GM18517 (cell line): ENCODE results near the gene CDKL1.
"Not testable (repeated sequence)": the region's sequence is repeated elsewhere in the genome, so short reads cannot be mapped to it uniquely, and the experiment has no call there.

Experiments
- ATAC-seq: cut with Tn5 transposase; IDR thresholded peaks from one replicate; pipeline ENCODE4 v1.9.1; 2021; ENCODE audit warnings: mild to moderate bottlenecking, moderate library complexity; ENCODE audit not compliant: unreplicated experiment

Gene CDKL1

DNA sequence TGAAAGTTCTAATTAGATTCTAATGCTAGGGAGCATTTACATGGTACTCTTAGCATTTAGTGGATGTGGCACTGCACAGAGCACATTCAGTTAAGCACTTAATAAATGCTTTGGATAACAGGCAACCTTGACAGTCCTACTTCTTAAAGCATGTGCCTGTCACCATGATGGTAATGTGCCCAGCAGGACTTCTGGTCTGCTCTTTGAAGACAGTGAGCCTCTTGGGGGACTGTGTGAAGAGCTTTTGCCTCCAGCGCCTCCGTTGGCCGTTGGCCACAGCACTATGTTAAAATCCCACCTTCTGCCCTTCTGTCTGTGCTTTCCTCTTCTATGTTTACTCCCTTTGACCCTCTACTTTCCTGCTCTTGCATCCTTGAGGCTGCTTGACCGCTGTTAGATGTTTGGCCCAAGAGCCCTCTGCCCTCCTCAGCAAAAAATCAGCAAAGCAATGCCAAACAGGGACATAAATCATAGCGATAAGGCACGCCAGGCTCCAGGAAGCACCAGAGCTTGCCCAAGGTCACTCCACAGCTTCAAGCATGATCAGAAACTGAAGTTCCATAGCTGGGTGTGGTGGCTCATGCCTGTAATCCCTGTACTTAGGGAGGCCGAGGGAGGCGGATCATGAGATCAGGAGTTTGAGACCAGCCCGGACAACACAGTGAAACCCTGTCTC is 8.3 kb downstream of the CDKL1 start:
- no peak for ATAC-seq

DNA sequence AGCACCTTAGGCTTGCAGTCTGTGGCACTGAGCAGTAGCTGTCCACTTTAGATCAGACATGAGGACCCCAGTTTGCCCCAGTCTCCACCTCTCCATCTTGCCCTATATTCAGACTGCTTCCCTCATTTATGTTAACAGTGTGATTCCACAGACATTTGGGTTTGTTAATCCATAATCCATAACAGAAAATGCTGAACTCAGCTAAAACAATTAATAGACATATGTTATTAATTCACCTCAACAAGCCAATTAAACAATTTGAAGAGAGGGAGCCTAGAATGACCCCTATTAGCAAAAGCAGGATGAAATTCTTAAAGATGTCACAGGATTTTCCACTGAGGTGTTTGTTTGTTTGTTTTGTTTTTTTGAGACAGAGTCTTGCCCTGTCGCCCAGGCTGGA is 9.1 kb downstream of the CDKL1 start:
- ATAC-seq = no peak

DNA sequence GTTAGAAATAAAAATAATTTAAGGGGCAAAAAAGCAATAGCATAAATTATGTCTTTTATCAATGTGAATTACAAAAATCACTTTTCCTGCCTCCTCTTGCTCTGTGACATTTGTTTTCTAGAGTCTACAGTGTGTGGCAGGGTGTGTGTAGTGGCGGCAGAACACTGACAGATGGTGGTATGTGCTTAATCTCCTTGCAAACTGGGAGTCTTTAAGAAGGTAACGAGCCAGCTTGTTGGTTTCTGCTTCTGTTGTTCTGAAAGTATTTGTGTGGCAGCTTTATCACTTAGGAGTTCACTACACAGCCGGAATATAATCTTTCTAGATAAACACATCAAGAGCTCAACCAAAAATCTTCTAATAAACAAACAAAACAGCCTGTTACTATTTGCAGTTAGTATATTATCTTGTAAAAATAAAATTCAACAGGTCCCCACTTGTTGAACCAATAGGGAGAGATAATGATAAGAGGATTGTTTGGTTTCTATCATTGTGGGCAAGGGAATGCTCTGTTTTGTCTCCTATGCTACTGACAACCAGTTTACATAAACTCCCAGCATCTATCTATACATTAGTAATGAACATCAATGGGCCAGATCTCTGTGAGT is 13.0 kb downstream of the CDKL1 start:
- no peak for ATAC-seq

DNA sequence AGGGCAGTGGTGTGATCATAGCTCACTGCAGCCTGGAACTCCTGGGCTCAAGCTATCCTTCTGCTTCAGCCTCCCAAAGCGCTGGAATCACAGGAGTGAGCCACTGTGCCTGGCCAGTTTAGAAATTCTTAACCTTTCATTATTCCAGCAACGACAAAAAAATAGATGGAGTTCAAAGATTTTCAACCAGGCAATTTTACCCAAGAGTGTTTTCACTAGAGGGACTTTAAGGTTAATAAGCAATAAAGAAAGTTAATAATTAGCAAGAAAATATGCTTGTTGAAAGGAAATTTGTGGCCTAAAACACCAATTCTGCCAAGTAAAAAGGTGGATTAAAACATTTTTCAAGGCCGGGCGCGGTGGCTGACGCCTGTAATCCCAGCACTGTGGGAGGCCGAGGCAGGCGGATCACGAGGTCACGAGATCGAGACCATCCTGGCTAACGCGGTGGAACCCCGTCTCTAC is 14.8 kb downstream of the CDKL1 start:
- no peak for ATAC-seq

DNA sequence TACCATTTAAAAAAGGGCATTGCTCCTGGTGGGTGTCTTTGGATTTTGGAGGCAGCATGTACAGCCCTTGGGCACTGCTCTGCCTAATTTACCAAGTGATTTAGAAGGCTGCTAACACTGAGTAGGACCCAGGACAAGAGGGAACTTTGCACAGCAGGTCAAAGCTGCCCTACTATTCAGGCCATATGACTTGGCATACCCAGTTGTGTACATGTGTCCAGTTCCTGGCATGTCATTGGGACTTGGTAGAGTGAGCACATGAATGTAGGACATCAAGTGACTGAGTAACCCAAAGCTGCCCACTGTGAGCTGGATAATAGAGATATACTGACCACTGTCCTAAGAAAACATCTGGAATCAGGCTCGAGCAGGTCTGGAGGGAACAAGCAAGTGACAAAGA is 15.7 kb downstream of the CDKL1 start:
- no peak for ATAC-seq

DNA sequence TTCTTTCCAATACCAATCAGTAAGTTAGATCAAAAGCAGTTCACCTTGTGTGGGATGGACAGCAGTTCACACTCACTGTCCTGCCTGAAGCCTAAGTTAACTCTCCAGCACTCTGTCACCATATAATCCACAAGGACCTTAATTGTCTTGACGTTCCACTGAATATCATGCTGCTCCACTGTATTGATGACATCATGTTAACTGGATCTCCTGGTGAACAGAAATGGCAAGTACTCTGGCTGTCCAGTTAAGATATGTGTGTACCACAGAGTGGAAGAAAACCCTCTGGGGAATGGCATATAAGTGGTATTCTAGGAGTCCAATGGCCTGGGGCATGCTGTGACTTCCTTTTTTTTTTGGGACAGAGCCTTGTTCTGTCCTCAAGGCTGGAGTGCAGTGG is 16.2 kb downstream of the CDKL1 start:
- ATAC-seq = no peak

DNA sequence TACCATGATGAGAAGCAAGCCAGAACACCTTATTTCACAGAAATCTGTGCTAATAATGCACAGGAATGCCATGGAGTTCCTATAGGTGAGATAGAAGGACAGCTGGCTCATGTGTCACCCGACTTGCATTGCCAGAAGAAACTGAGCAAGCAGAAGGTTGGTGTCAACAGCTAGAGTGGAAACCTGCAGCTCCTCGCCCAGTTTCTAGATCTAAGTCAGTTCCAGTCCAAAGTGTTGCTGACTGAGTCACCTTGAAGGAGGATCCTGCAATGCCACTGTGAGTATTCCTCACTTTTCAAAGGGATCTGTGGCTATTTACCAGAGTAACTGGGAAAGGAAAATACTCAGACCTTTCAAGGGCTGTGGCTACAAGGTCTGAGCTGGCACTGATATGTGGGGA is 17.1 kb downstream of the CDKL1 start:
- ATAC-seq = no peak

DNA sequence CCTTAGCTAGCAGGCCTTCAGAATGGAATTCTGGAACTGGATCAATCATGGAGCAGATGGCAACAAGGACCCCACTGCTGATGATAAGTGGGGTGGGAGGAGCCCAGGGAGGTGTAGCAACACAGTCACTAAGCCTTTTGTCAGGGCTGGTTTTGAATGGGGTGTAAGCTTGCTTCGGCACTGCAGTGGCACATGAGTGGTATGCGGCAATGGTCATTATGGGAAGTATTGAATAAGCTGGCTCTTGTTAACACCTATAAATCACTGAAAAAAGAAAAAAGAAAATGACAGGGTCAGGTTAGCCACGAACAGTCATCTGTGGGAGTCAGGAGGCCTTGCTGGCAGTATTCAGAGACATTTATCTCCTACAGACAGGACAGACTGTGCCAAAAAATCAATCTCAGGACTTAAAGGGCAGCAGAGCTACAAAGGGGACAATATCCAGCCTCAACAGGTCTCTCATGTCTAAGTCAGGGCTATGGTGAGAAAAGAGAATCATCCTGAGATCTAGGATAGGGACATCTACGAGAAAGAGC is 19.1 kb downstream of the CDKL1 start:
- no peak for ATAC-seq

DNA sequence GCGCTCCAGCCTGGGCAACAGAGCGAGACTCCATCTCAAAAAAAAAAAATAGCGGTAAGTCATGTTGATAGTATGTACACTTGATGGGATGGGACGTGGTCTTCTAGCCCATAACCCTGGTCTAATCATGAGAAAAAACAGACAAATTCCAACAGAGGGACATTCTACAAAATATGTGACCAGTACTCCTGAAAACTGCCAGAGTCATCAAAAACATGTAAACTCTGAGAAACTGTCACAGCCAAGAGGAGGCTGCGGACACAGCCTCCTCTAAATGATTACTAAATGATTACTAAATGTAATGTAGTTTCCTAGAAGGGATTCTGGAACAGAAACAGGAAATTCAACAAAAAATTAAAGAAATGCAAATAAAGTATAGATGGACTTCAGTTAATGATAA is 20.9 kb downstream of the CDKL1 start:
- ATAC-seq = no peak

DNA sequence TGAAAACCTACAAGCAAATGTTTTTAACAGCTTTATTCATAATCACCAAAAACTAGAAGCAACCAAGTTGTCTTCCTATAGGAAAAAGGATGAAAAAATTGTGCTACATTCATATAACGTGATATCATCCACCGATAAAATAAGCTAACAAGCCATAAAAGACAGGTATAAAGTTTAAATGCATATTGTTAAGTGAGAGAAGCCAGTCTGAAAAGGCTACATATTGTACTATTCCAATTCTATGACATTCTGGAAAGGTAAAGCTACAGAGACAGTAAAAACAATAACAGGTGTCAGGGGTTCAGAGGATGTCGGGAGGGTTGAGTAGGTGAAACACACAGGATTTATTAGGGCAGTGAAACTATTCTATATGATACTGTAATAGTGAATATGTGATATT is 22.7 kb downstream of the CDKL1 start:
- no peak for ATAC-seq

DNA sequence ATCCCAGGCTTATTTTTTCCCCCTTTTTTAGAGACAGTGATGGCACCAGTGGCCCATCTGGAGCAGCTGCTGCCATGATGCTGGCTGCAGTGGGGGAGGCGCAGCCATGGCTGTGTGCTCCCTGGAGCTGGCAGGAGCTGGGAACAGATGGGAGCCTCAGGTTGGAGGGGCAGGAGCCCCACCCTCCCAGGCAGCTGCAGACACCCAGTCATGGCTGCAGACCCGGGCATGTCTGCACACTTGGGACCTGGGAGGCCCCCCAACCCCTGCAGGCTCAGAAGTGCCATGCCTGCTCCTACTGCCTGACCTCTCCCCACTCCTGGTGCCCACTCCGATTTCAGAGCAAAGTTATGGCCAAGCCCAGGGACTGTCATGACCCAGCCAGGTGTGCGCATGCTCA is 25.1 kb downstream of the CDKL1 start:
- no peak for ATAC-seq

DNA sequence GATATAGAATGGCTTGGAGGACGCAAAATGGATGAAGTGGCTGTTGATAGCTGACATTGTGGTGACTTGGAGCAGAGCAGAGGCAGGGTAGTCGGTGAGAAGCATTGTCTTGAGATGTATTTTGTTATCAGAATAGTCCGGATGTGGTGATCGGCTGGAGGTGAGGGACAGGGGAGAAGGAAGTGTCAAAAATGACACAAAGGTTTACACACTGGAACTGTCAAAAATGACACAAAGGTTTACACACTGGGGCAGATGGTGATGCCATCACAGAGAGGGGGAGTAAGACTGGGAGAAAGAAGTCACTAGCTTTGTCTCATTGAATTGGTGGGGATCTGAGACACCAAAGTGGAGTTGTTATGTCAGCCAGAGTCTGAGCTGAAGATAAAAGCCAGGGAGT is 30.1 kb downstream of the CDKL1 start:
- no peak for ATAC-seq

DNA sequence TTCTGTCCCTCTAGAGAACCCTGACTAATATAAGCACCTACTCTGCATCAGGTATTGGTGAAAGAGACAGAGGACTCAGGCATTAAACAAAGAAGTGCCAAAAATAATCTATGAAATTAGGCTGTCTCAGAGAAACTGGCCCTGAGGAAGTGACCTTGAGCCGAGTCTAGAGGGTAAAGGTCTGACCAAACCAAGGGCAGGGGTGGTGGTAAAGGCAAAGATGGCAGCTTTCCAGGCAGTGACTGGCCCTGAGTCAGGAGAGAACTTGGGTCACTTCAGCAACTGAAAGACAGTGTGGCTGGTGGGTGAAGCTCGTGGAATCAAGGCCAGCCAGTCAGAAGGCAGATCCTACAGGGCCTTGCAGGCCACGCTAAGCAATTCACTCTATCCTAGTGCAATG is 30.6 kb downstream of the CDKL1 start:
- ATAC-seq = no peak

DNA sequence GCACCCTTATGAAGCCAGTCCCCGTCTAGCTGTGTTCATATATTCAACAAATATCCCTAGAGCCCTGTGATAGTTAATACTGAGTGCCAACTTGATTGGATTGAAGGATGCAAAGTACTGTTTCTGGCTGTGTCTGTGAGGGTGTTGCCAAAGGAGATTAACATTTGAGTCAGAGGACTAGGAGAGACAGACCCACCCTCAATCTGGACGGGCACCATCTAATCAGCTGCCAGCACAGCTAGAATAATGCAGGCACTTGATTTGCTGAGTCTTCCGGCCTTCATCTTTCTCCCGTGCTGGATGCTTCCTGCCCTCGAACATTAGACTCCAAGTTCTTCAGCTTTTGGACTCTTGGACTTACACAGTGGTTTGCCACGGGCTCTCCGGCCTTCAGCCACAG is 31.1 kb downstream of the CDKL1 start:
- ATAC-seq = not testable (repeated sequence)

DNA sequence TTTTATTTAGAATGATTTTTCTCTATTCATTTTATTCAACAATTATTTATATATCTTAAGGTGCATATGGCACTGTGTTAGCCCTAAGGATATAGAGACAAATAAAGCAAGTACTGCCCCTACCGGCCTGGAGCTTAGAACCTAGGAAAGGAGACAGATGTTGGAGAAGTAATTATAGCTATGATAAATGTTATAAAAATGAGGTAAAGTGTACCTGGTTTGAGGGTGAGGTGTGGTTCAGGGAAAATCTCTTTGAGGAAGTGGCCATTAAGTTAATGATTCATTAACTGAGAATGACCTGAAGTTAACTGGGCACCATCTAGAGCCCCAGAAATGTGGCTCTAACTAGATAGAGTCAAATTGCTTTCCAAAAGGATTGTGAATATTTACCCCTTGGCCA is 31.9 kb downstream of the CDKL1 start:
- no peak for ATAC-seq

DNA sequence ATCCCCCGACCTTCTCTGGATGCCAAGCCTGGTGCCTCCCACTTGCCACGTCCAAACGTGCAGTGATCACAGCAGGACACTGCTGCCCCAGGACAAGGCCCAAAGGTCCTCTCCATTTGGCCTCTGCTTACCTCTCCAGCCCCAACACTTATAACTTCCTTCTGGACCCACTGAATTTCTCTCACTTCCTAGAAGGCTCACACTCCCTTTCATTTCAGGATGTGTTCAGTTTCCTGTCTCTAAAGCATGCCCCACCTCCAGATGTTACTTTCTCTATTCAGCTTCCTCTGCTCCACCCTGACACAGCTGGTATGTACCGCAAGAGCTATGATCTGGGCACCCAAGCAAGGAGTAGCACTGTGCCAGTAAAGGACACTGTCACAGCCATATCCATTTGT is 33.0 kb downstream of the CDKL1 start:
- ATAC-seq = peak; percentile 95

DNA sequence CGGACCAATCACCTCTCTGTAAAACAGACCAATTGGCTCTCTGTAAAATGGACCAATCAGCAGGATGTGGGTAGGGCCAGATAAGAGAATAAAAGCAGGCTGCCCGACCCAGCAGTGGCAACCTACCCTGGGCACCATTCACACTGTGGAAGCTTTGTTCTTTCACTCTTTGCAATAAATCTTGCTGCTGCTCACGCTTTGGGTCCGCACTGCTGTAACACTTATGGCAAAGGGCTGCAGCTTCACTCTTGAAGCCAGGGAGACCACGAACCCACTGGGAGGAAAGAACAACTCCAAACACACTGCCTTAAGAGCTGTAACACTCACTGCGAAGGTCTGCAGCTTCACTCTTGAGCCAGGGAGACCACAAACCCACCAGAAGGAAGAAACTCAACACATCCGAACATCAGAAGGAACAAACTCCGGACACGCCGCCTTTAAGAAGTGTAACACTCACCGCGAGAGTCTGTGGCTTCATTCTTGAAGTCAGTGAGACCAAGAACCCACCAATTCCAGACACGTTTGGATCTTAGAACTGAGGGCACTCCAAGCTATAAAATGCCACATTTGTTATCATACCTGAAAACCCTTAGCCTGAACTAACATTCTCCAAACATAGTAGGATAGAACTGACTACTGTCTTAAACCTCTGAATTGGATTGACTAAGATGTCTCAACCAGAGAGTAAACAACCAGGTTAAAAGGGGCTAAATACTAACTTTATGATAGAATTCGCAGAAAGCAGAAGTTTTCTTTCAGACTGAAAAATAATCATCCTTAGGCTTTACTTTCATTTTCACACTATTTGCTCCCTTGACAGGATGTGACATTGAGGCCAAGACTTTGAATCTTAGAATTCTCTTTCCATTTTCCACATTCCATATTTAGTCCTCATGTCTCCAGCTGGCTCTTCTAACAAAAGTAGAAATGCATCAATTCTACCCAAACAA is 33.6 kb downstream of the CDKL1 start:
- ATAC-seq = peak; percentile 19

DNA sequence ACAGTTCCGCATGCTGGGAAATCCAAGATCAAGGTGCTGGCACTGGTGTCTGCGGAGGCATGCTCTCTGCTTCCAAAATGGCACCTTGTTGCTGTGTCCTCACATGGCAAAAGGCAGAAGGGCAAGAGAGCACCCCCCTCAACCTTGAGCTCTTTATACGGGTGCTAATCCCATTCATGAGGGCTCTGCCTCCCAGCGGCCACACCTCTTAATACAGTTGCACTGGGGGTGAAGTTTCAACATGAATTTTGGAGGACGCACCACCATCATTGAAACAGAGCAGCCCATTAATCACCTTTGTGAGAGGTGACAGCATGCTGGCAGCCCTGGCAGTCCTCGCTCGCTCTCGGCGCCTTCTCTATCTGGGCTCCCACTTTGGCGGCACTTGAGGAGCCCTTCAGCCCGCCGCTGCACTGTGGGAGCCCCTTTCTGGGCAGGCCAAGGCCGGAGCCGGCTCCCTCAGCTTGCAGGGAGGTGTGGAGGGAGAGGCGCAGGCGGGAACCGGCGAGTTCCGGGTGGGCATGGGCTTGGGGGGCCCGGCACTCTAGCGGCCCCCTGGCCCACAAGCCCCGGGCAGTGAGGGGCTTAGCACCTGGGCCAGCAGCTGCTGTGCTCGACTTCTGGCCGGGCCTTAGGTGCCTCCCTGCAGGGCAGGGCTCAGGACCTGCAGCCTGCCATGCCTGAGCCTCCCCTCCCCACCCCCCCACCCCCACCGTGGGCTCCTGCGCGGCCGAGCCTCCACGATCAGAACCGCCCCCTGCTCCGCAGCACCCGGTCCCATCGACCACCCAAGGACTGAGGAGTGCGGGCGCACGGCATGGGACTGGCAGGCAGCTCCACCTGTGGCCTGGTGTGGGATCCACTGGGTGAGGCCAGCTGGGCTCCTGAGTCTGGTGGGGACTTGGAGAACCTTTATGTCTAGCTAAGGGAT is 34.9 kb downstream of the CDKL1 start:
- not testable (repeated sequence) for ATAC-seq

DNA sequence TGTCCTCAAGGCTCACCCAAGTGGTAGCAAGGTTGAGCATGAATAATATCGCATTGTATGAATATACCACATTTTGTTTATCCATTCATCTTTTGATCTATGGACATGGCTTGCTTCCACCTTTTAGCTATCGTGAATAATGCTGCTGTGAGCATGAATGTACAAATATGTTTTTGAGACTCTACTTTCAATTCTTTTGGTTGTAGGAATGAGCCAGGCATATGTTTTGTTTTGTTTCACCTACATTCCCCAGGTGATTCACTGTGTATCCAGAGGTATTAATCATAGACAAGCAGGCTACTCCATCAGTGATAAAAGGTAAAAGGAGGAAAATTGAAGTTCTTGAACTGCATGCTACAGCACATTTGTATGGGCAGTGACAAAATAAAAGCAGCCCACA is 35.8 kb downstream of the CDKL1 start:
- ATAC-seq = no peak

DNA sequence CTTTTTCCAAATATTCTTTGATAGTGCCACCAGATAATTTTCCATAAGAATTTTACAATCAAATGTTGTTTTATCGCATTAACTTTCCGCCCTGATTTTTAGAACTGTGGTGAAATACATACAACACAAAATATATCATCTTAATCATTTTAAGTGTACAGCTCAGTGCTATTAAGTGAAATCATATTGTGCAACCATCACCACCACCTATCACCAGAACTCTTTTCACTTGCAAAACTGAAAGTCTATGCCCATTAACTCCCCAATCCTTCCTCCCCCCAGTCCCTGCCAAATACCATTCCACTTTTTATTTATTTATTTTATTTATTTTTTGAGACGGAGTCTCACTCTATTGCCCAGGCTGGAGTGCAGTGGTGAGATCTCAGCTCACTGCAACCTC is 36.6 kb downstream of the CDKL1 start:
- no peak for ATAC-seq
